ENCODE results near the gene PRRT1B.

The PRRT1B gene

GRCh38 chr9:131529597-131530545 lies 15.5 kb upstream of the PRRT1B start:
- Histone ChIP-seq H3K9me2 (ENCODE audit: low read depth, low read length) (no peaks in the 10 kb centered on the region), H4K20me1 (ENCODE audit: insufficient read depth, low read length) (no peaks in the 10 kb centered on the region), H3K9me3 (ENCODE audit: low read length) (no peaks in the 10 kb centered on the region), H3K4me2 (ENCODE audit: low read length) (peak overlapping the region; percentile 94), H3K36me3 (ENCODE audit: insufficient read depth, low read length) (peaks cover 46% of the 10 kb centered on the region; the same call in 1 of the 2 replicates), H3F3A (ENCODE audit: insufficient read depth, low read length) (no peaks in the 10 kb centered on the region), H3K79me2 (ENCODE audit: insufficient read depth, low read length) (no peaks in the 10 kb centered on the region), H2AFZ (ENCODE audit: low read length) (no peak overlapping the region), H3K4me1 (ENCODE audit: insufficient read depth, low read length, severe bottlenecking) (peaks cover 17% of the 10 kb centered on the region), H3K27ac (ENCODE audit: low read depth, low read length, poor library complexity, severe bottlenecking) (peak overlapping the region; percentile 38), H3K27me3 (ENCODE audit: insufficient read depth, low read length) (no peaks in the 10 kb centered on the region), H3K9ac (ENCODE audit: low read length) (peak overlapping the region; percentile 90), H3K4me3 (ENCODE audit: low read depth, low read length, poor library complexity, severe bottlenecking) (peak overlapping the region; percentile 71)
- TF ChIP-seq, protein P1, sequence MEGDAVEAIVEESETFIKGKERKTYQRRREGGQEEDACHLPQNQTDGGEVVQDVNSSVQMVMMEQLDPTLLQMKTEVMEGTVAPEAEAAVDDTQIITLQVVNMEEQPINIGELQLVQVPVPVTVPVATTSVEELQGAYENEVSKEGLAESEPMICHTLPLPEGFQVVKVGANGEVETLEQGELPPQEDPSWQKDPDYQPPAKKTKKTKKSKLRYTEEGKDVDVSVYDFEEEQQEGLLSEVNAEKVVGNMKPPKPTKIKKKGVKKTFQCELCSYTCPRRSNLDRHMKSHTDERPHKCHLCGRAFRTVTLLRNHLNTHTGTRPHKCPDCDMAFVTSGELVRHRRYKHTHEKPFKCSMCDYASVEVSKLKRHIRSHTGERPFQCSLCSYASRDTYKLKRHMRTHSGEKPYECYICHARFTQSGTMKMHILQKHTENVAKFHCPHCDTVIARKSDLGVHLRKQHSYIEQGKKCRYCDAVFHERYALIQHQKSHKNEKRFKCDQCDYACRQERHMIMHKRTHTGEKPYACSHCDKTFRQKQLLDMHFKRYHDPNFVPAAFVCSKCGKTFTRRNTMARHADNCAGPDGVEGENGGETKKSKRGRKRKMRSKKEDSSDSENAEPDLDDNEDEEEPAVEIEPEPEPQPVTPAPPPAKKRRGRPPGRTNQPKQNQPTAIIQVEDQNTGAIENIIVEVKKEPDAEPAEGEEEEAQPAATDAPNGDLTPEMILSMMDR (IDR thresholded peaks at IDR 0.05; ENCODE audit: low read length), result no peak
- TF ChIP-seq EZH2 (IDR thresholded peaks at IDR 0.05; ENCODE audit: borderline replicate concordance, low read length), result no peak

- Histone ChIP-seq H3K27me3 (ENCODE audit: insufficient read depth, low read length) (0 out of 2 replicates have a peak, but pooled peaks cover 2% of the 10 kb centered on the region), H3K9me3 (ENCODE audit: low read length) (no peaks in the 10 kb centered on the region), H3F3A (ENCODE audit: insufficient read depth, low read length) (no peaks in the 10 kb centered on the region), H3K27ac (ENCODE audit: low read depth, low read length, poor library complexity, severe bottlenecking) (peak overlapping the region; percentile 38), H2AFZ (ENCODE audit: low read length) (no peak overlapping the region), H3K36me3 (ENCODE audit: insufficient read depth, low read length) (peaks cover 42% of the 10 kb centered on the region; the same call in 1 of the 2 replicates), H3K9ac (ENCODE audit: low read length) (peak overlapping the region; percentile 90), H4K20me1 (ENCODE audit: insufficient read depth, low read length) (no peaks in the 10 kb centered on the region), H3K4me3 (ENCODE audit: low read depth, low read length, poor library complexity, severe bottlenecking) (peak overlapping the region; percentile 71), H3K4me2 (ENCODE audit: low read length) (peak overlapping the region; percentile 94), H3K79me2 (ENCODE audit: insufficient read depth, low read length) (no peaks in the 10 kb centered on the region), H3K4me1 (ENCODE audit: insufficient read depth, low read length, severe bottlenecking) (peaks cover 17% of the 10 kb centered on the region), H3K9me2 (ENCODE audit: low read depth, low read length) (no peaks in the 10 kb centered on the region)
- TF ChIP-seq EZH2 (IDR thresholded peaks at IDR 0.05; ENCODE audit: borderline replicate concordance, low read length), result no peak
- TF ChIP-seq, protein P1 (IDR thresholded peaks at IDR 0.05; ENCODE audit: low read length), result no peak
Observed at GRCh38 chr9:131530546-131530919, 14.8 kb upstream of the PRRT1B start.

DNA sequence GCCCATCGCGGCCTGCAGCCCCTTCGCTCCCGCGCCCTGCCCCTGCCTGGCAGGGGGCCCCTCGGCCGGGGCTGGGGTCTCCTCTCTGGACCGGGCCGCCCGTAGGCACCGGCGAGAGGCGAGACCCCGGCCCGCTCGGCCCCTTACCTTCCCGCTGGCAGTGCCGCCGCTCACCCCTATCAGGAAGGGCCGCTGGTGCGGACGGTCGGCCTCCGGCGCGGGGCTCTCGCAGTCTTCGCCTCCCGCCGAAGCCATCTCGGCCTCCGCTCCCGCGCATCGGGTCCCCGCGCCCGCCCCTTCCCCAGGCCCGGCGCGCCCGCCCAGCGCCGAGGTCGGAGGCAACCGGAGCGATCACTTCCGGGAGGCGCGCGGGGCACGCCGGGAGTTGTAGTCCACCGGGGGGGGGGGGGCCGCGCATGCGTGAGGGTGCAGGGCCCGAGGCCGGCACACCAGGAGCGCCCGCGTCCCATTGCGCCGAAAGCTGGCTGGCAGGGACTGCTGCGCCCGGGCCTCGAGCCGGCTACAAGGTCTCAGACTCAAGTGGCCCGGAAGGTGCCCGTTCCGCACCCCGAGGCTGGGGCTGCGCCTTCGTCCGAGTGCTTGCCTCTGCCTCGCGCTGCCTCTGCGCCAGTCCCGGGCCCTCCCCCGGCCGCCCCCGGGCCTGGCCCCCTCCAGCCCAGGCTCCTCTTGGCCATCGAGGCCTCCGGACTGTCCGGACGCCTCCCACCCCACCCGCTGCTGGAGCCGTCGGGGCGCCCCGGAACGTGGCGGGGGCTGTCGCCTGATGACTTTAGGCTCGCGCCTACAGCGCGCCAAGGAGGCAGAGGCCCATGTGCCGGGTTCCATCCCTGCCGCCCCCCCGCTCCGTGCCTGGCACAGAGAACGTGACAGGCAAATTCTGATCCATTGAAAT lies 14.1 kb upstream of the PRRT1B start, which contains the start of gene UCK1:
UCK1 (minus strand) TSS at position 344 of the 913 bp plus-strand sequence; CDS start at position 255, 89 bp downstream.
- Histone ChIP-seq H3K9me2 (ENCODE audit: low read depth, low read length) (no peaks in the 10 kb centered on the region), H3K4me2 (ENCODE audit: low read length) (peak within 1 kb of the TSS; percentile 94), H3K4me1 (ENCODE audit: insufficient read depth, low read length, severe bottlenecking) (peaks cover 17% of the 10 kb centered on the region), H3K9ac (ENCODE audit: low read length) (peak within 1 kb of the TSS; percentile 90), H3F3A (ENCODE audit: insufficient read depth, low read length) (no peaks in the 10 kb centered on the region), H4K20me1 (ENCODE audit: insufficient read depth, low read length) (no peaks in the 10 kb centered on the region), H2AFZ (ENCODE audit: low read length) (no peak within 1 kb of the TSS), H3K27me3 (ENCODE audit: insufficient read depth, low read length) (0 out of 2 replicates have a peak, but pooled peaks cover 4% of the 10 kb centered on the region), H3K4me3 (ENCODE audit: low read depth, low read length, poor library complexity, severe bottlenecking) (peak within 1 kb of the TSS; percentile 71), H3K27ac (ENCODE audit: low read depth, low read length, poor library complexity, severe bottlenecking) (peak within 1 kb of the TSS; percentile 38), H3K9me3 (ENCODE audit: low read length) (no peaks in the 10 kb centered on the region), H3K36me3 (ENCODE audit: insufficient read depth, low read length) (peaks cover 35% of the 10 kb centered on the region; the same call in 1 of the 2 replicates), H3K79me2 (ENCODE audit: insufficient read depth, low read length) (no peaks in the 10 kb centered on the region)
- TF ChIP-seq, protein P1 (IDR thresholded peaks at IDR 0.05; ENCODE audit: low read length), result no peak
- TF ChIP-seq EZH2 (IDR thresholded peaks at IDR 0.05; ENCODE audit: borderline replicate concordance, low read length), result no peak

Data from OCI-LY1 (cell line).